Colonic mucosa (tissue), 4 donors: ENCODE measurements around the gene MRPL16. TPM values are rescaled to one million over a fixed set of nuclear protein-coding genes. Genes with fewer than 3 reads are reported as not detected.
A peak's percentile ranks its signal among the peaks of the same experiment; 100 is the strongest.
"Not testable (repeated sequence)": the region's sequence is repeated elsewhere in the genome, so short reads cannot be mapped to it uniquely, and the experiment has no call there.

Experiments used
- DNase-seq: peaks from one replicate; pipeline ENCODE4 v3.0.0-alpha.2; 2020
- H3K27ac ChIP-seq: fragments of 200-600 bp; one replicate; pipeline ENCODE4 v1.8.0; 2021
- H3K27me3 ChIP-seq: fragments of 200-600 bp; one replicate; pipeline ENCODE4 v1.8.0; 2021
- H3K36me3 ChIP-seq: fragments of 200-600 bp; one replicate; pipeline ENCODE4 v1.8.0; 2021
- H3K4me1 ChIP-seq: fragments of 200-600 bp; one replicate; pipeline ENCODE4 v1.8.0; 2021; ENCODE audit warnings: mild to moderate bottlenecking
- H3K4me3 ChIP-seq: fragments of 200-600 bp; one replicate; pipeline ENCODE4 v1.8.0; 2021
- H3K9ac ChIP-seq, 2 donors: one replicate each; pipeline ENCODE4 v1.7.0; 2013; ENCODE audit warnings: control low read depth in 2 of 2, low read depth in 2 of 2, low read length in 2 of 2
- H3K9me3 ChIP-seq: fragments of 200-600 bp; one replicate; pipeline ENCODE4 v1.8.0; 2021
- intact Hi-C: fragments of 100-400 bp; cut with DNase I; formaldehyde crosslinking; loops from one replicate; pipeline ENCODE4 v1.14.1; 2022
- total RNA-seq, 2 donors: library from RNA; stranded (reverse); fragmentation: NEBNext Ultra II Directional in 1 of 2; extraction: Animal tissue kit (Norgen Biotek cat#: 25700) in 1 of 2; gene quantifications; one replicate each; pipeline ENCODE4 v1.2.1, GENCODE V29; 2021
- TF ChIP-seq, protein P1 (sequence below): fragments of 200-600 bp; IDR thresholded peaks from one replicate; pipeline ENCODE4 v1.8.0; 2022; ENCODE audit warnings: antibody characterized with exemption, mild to moderate bottlenecking
- donor health status: healthy.
- donor health status: DM: no; HTN: no; CAD: no.
- donor health status: DM: no; HTN: no; CAD: no.

Gene MRPL16
- total RNA-seq, 2 donors from 2014 or later = 51.6 to 91.3 TPM

GRCh38 chr11:59787816-59788215, 22.8 kb downstream of the MRPL16 start:
- intact Hi-C loops = no loop called here
- TF ChIP-seq, protein P1, sequence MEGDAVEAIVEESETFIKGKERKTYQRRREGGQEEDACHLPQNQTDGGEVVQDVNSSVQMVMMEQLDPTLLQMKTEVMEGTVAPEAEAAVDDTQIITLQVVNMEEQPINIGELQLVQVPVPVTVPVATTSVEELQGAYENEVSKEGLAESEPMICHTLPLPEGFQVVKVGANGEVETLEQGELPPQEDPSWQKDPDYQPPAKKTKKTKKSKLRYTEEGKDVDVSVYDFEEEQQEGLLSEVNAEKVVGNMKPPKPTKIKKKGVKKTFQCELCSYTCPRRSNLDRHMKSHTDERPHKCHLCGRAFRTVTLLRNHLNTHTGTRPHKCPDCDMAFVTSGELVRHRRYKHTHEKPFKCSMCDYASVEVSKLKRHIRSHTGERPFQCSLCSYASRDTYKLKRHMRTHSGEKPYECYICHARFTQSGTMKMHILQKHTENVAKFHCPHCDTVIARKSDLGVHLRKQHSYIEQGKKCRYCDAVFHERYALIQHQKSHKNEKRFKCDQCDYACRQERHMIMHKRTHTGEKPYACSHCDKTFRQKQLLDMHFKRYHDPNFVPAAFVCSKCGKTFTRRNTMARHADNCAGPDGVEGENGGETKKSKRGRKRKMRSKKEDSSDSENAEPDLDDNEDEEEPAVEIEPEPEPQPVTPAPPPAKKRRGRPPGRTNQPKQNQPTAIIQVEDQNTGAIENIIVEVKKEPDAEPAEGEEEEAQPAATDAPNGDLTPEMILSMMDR = no peak
- H3K36me3 ChIP-seq = no peaks in the 10 kb centered on the region

DNA sequence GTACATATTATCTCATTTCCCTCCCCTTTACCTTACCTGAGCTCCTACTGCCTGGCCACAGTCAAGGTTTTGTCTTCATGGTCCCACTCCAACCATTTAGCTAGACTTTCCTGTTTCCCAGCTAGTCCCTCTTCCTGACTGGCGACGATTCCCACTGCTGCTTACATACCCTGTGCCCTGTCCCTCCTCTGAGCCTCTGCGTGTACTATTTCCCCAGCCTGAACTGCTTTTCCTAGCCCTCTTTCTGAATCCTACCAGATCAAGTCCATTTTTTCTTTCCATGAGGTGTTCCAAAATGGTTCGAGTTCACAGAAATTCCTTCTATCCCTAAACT, 23.4 kb downstream of the MRPL16 start:
- TF ChIP-seq, protein P1 = no peak
- Histone ChIP-seq H3K9me3 (no peaks in the 10 kb centered on the region), H3K27me3 (no peaks in the 10 kb centered on the region), H3K36me3 (no peaks in the 10 kb centered on the region), H3K4me3 (no peak overlapping the region), H3K9ac (peak overlapping the region in 1 of 2 donors; percentile 64), H3K4me1 (peaks cover 4% of the 10 kb centered on the region), H3K27ac (peak overlapping the region; percentile 82)
- intact Hi-C loops = no loop called here
- no peak for DNase-seq

More at GRCh38 chr11:59787816-59788215, 22.8 kb downstream of the MRPL16 start:
- Histone ChIP-seq H3K9ac (no peak overlapping the region), H3K9me3 (no peaks in the 10 kb centered on the region), H3K27me3 (no peaks in the 10 kb centered on the region), H3K27ac (no peak overlapping the region), H3K4me3 (no peak overlapping the region), H3K4me1 (peaks cover 4% of the 10 kb centered on the region)
- DNase-seq = no peak

DNA sequence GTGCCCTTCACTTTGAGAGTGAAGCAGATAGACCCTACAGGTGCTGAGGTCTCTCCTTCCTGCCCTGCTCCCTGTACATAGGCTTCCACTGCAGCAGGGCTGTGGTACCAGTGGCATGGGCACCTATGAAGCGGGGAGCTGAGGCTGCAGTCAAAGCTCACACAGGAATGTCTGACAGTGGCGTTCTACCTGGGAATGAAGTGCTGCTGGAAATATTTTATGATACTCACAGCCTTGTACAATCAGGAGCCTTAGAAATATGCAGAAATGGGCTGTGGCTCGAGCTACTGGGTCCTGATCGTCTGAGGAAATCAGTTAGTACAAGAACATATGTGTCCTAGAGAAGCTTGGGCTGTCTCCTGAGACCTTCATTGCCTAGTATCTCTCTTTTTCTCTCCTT, 24.8 kb downstream of the MRPL16 start:
- H3K27ac ChIP-seq = no peak overlapping the region
- no peak overlapping the region for H3K4me3 ChIP-seq
- intact Hi-C loops = no loop called here
- peaks cover 4% of the 10 kb centered on the region for H3K4me1 ChIP-seq
- DNase-seq = no peak
- H3K27me3 ChIP-seq = no peaks in the 10 kb centered on the region
- H3K9ac ChIP-seq = no peak overlapping the region
- H3K9me3 ChIP-seq = no peaks in the 10 kb centered on the region
- TF ChIP-seq, protein P1 = no peak
- H3K36me3 ChIP-seq = no peaks in the 10 kb centered on the region

- H3K27me3 ChIP-seq, DNase-seq, H3K4me3 ChIP-seq, H3K9me3 ChIP-seq, H3K4me1 ChIP-seq, H3K27ac ChIP-seq, intact Hi-C loops, H3K36me3 ChIP-seq, H3K9ac ChIP-seq: not testable (repeated sequence)
These were observed 26.1 kb downstream of the MRPL16 start for GRCh38 chr11:59784441-59784840.

- no peaks in the 10 kb centered on the region for H3K27me3 ChIP-seq
- peaks cover 4% of the 10 kb centered on the region for H3K4me1 ChIP-seq
- H3K9me3 ChIP-seq = no peaks in the 10 kb centered on the region
- DNase-seq = no peak
- intact Hi-C loops = no loop called here
- H3K27ac ChIP-seq = no peak overlapping the region
- H3K36me3 ChIP-seq = no peaks in the 10 kb centered on the region
- no peak overlapping the region for H3K9ac ChIP-seq
- TF ChIP-seq, protein P1 = no peak
- no peak overlapping the region for H3K4me3 ChIP-seq
These were observed 26.9 kb downstream of the MRPL16 start for GRCh38 chr11:59783632-59784090.

- DNase-seq = no peak
- Histone ChIP-seq H3K27me3 (no peaks in the 10 kb centered on the region), H3K4me1 (peaks cover 3% of the 10 kb centered on the region), H3K9ac (no peak overlapping the region), H3K9me3 (no peaks in the 10 kb centered on the region), H3K4me3 (no peak overlapping the region), H3K36me3 (no peaks in the 10 kb centered on the region), H3K27ac (no peak overlapping the region)
- intact Hi-C loops = no loop called here
- TF ChIP-seq, protein P1 = no peak
These were observed 28.5 kb downstream of the MRPL16 start for GRCh38 chr11:59782080-59782479.
